Lung (tissue), 12 donors: ENCODE measurements around the gene SMG6. TPM values are rescaled to one million over a fixed set of nuclear protein-coding genes. Genes with fewer than 3 reads are reported as not detected.

Experiments used
- ATAC-seq: fragments of 200-7000 bp; cut with Tn5 transposase; one replicate; pipeline ENCODE4 v1.9.1; 2020; ENCODE audit warnings: moderate number of reproducible peaks; ENCODE audit not compliant: insufficient read depth, low FRiP score
- DNase-seq, 3 donors: peaks; one replicate each; pipeline ENCODE4 v3.0.0-alpha.2; 2013 to 2017
- H3K27ac ChIP-seq, 2 donors: one replicate each; pipeline ENCODE4 v1.5.1; 2013; ENCODE audit warnings: mild to moderate bottlenecking in 2 of 2, moderate library complexity in 2 of 2, control low read depth in 1 of 2, inconsistent platforms in 1 of 2, low read depth in 1 of 2, low read length in 1 of 2
- H3K27me3 ChIP-seq, 3 donors: one replicate each; pipeline ENCODE4 v1.5.1; 2013; ENCODE audit warnings: low read length in 2 of 3; ENCODE audit not compliant: control insufficient read depth in 3 of 3, insufficient read depth in 3 of 3
- H3K36me3 ChIP-seq, 4 donors: one replicate each; pipeline ENCODE4 v1.5.1; 2013; ENCODE audit warnings: low read length in 4 of 4, mild to moderate bottlenecking in 1 of 4, moderate library complexity in 1 of 4; ENCODE audit not compliant: control insufficient read depth in 4 of 4, insufficient read depth in 4 of 4
- H3K4me1 ChIP-seq, 5 donors: one replicate each; pipeline ENCODE4 v1.5.1; 2013; ENCODE audit warnings: low read length in 5 of 5, mild to moderate bottlenecking in 2 of 5, moderate library complexity in 1 of 5; ENCODE audit not compliant: control insufficient read depth in 5 of 5, insufficient read depth in 5 of 5
- H3K4me3 ChIP-seq: one replicate; pipeline ENCODE4 v1.5.1; 2013; ENCODE audit warnings: mild to moderate bottlenecking, control low read depth, moderate library complexity
- H3K9ac ChIP-seq, 2 donors: one replicate each; pipeline ENCODE4 v1.5.1; 2013; ENCODE audit warnings: low read length in 2 of 2, control low read depth in 1 of 2; ENCODE audit not compliant: insufficient read depth in 1 of 2
- H3K9me3 ChIP-seq, 4 donors: one replicate each; pipeline ENCODE4 v1.5.1; 2013; ENCODE audit warnings: low read length in 3 of 4, mild to moderate bottlenecking in 1 of 4, moderate library complexity in 1 of 4; ENCODE audit not compliant: control insufficient read depth in 4 of 4, insufficient read depth in 3 of 4
- CTCF ChIP-seq: IDR thresholded peaks from 2 replicates; pipeline ENCODE4 v1.5.1; 2012; ENCODE audit warnings: mild to moderate bottlenecking; ENCODE audit errors: control extremely low read depth, extremely low read depth
- WGBS, 2 donors: extraction: QIAGEN DNeasy Blood & Tissue Kit; methylation state at CpG; one replicate each; pipeline ENCODE4 v1.1.7; 2013; 5-methylcytosine and 5-hydroxymethylcytosine counted together
- polyA plus RNA-seq, 2 donors: library from polyadenylated mRNA; stranded (reverse); fragments of 200-250 nt; gene quantifications; one replicate each; pipeline ENCODE4 v1.2.1, GENCODE V29; 2013
- total RNA-seq, 2 donors: library from RNA; depleted of rRNA in 1 of 2; stranded (reverse); fragments of >200 nt in 1 of 2; gene quantifications; one replicate each; pipeline ENCODE4 v1.2.1, GENCODE V29; 2014 to 2021
- donor health status: control.
- donor health status: control.
- donor health status: Bipolar disorder and iron deficiency.
- donor health status: healthy.
- donor health status: DM: yes; HTN: yes; CAD: no.

SMG6 gene
- total and polyA plus RNA-seq, 4 donors = 17.6 to 45.1 (median 28.9) TPM

DNA sequence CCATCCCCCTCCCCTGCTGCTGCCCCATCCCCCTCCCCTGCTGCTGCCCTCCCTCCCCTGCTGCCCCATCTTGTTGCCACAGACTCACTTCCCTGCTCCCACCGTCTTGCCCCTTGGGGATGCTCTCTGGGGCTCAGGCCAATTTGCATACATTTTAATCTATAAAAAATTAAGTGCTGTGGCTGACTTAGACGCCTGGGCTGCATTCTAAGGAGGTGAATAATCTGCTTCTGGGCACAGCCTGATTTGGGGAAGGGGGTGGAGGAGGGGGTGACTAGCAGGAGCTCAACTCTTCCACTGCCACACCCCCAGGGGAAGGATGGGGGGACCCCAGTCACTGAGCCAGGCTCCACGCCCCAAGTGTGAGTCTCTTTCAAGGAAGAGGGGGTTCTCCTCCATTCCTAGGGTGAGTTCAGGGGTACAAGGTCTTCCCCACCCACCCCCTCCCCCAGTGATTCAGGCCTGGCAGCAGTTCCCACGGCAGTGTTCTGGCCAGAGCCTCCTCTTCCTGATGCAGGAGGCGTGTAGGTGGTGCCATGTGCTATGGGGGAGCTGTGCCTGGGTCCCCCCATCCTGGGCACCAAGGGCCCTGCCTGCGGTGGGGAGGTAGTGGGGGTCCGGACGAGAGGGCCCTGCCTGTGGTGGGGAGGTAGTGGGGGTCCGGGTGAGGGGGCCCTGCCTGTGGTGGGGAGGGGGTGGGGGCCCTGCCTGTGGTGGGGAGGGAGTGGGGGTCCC lies 268.6 kb downstream of the SMG6 start:
- peaks cover 0 to 7% (median 4%) of the 10 kb centered on the region in 5 donors for H3K4me1 ChIP-seq
- no peaks in the 10 kb centered on the region for H3K9me3 ChIP-seq
- H3K9ac ChIP-seq = no peak overlapping the region
- 66 to 74% methylated on average over 6 to 9 of the region's 9 CpGs for WGBS, 2 donors
- DNase-seq (no peak), ATAC-seq (no peak)
- H3K27ac ChIP-seq = no peak overlapping the region
- H3K27me3 ChIP-seq = no peaks in the 10 kb centered on the region
- TF ChIP-seq CTCF = no peak
- H3K36me3 ChIP-seq = peaks cover 0 to 41% (median 16%) of the 10 kb centered on the region in 4 donors
- H3K4me3 ChIP-seq = no peak overlapping the region

GRCh38 chr17:2034157-2034556 lies 269.4 kb downstream of the SMG6 start:
- H3K4me3 ChIP-seq = no peak overlapping the region
- H3K27ac ChIP-seq = no peak overlapping the region
- H3K9me3 ChIP-seq = no peaks in the 10 kb centered on the region
- peaks cover 0 to 38% (median 15%) of the 10 kb centered on the region in 4 donors for H3K36me3 ChIP-seq
- whole genome bisulfite sequencing, 2 donors = 79% methylated on average over 7 of the region's 7 CpGs
- ATAC-seq = no peak
- peaks cover 0 to 7% (median 6%) of the 10 kb centered on the region in 5 donors for H3K4me1 ChIP-seq
- no peaks in the 10 kb centered on the region for H3K27me3 ChIP-seq
- TF ChIP-seq CTCF = no peak
- H3K9ac ChIP-seq = no peak overlapping the region
- no peak for DNase-seq

- ATAC-seq (no peak), DNase-seq (no peak)
- H3K36me3 ChIP-seq = peaks cover 0 to 33% (median 15%) of the 10 kb centered on the region in 4 donors
- no peaks in the 10 kb centered on the region for H3K9me3 ChIP-seq
- TF ChIP-seq CTCF = no peak
- 94 to 95% methylated on average over 7 of the region's 7 CpGs for WGBS, 2 donors
- H3K9ac ChIP-seq = no peak overlapping the region
- H3K27ac ChIP-seq = no peak overlapping the region
- H3K27me3 ChIP-seq = no peaks in the 10 kb centered on the region
- H3K4me3 ChIP-seq = no peak overlapping the region
- H3K4me1 ChIP-seq = peaks cover 0 to 7% (median 6%) of the 10 kb centered on the region in 5 donors
Observed at GRCh38 chr17:2033153-2033552, 270.4 kb downstream of the SMG6 start.
